OCI-LY3 (cell line): Measurements from ENCODE around the gene OGFR.

Source experiments
- EZH2phosphoT487 ChIP-seq: fragments of 200-600 bp; shearing (Covaris generic); IDR thresholded peaks from 2 replicates; pipeline ENCODE4 v1.6.1; 2018; ENCODE audit warnings: antibody characterized with exemption, mixed run types, low read depth
- TF ChIP-seq, protein P1 (sequence below): fragments of 200-600, 300-600 bp; sonication (generic); IDR thresholded peaks from 2 replicates; pipeline ENCODE4 v1.5.1; 2014; ENCODE audit warnings: antibody characterized with exemption, low read length, low read depth

DNA sequence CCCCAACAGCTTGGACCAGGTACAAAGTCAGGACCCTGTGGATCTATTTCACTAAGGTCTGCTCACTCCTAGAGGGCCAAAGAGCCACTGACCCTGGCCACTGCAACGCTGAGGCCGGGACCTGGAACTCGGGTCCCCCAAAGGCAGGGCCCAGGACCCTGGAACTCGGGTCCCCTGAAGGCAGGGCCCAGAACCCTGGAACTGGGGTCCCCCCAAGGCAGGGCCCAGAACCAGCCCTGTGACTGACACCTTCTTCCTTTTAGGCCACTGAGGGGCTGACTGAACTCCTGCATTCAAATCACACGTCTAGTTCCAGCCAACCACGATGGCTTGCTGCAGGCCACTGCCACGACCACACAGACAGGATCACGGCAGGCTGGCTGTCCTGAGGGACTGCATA, 47.6 kb downstream of the OGFR start:
- TF ChIP-seq, protein P1, sequence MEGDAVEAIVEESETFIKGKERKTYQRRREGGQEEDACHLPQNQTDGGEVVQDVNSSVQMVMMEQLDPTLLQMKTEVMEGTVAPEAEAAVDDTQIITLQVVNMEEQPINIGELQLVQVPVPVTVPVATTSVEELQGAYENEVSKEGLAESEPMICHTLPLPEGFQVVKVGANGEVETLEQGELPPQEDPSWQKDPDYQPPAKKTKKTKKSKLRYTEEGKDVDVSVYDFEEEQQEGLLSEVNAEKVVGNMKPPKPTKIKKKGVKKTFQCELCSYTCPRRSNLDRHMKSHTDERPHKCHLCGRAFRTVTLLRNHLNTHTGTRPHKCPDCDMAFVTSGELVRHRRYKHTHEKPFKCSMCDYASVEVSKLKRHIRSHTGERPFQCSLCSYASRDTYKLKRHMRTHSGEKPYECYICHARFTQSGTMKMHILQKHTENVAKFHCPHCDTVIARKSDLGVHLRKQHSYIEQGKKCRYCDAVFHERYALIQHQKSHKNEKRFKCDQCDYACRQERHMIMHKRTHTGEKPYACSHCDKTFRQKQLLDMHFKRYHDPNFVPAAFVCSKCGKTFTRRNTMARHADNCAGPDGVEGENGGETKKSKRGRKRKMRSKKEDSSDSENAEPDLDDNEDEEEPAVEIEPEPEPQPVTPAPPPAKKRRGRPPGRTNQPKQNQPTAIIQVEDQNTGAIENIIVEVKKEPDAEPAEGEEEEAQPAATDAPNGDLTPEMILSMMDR, result no peak
- TF ChIP-seq EZH2phosphoT487, result no peak
